Heart left ventricle (tissue), 16 donors: ENCODE results near the gene SLTM. TPM values are rescaled to one million over a fixed set of nuclear protein-coding genes. Genes with fewer than 3 reads are reported as not detected.
A peak's percentile ranks its signal among the peaks of the same experiment; 100 is the strongest.
"Not testable (repeated sequence)": the region's sequence is repeated elsewhere in the genome, so short reads cannot be mapped to it uniquely, and the experiment has no call there.

Source experiments
- ATAC-seq, 4 donors: fragments of 200-7000 bp; cut with Tn5 transposase; one replicate each; pipeline ENCODE4 v1.9.1; 2020 to 2022; ENCODE audit warnings: moderate library complexity in 4 of 4, mild to moderate bottlenecking in 3 of 4, moderate number of reproducible peaks in 1 of 4
- DNase-seq, 5 donors: peaks; one replicate each; pipeline ENCODE4 v3.0.0-alpha.2; 2020
- H3K27ac ChIP-seq, 12 donors: fragments of 200-600 bp; sonication (generic) in 4 of 12; one replicate each; pipeline versions ENCODE4 v1.5.0 to v1.8.0; 2016 to 2022; ENCODE audit warnings: mild to moderate bottlenecking in 2 of 12
- H3K27me3 ChIP-seq, 9 donors: fragments of 200-600 bp; sonication (generic) in 2 of 9; one replicate each; pipeline versions ENCODE4 v1.5.1 to v1.8.0; 2016 to 2022; ENCODE audit warnings: mild to moderate bottlenecking in 3 of 9
- H3K36me3 ChIP-seq, 9 donors: fragments of 200-600 bp; sonication (generic) in 2 of 9; one replicate each; pipeline versions ENCODE4 v1.5.0 to v1.8.0; 2018 to 2022; ENCODE audit warnings: mild to moderate bottlenecking in 2 of 9
- H3K4me1 ChIP-seq, 12 donors: fragments of 200-600 bp; sonication (generic) in 4 of 12; one replicate each; pipeline versions ENCODE4 v1.5.0 to v1.8.0; 2016 to 2022; ENCODE audit warnings: mild to moderate bottlenecking in 3 of 12
- H3K4me3 ChIP-seq, 12 donors: fragments of 200-600 bp; sonication (generic) in 4 of 12; one replicate each; pipeline versions ENCODE4 v1.5.0 to v1.8.0; 2017 to 2022; ENCODE audit warnings: mild to moderate bottlenecking in 9 of 12, moderate library complexity in 4 of 12
- H3K9me3 ChIP-seq, 12 donors: fragments of 200-600 bp; sonication (generic) in 4 of 12; one replicate each; pipeline versions ENCODE4 v1.5.0 to v1.8.0; 2016 to 2022; ENCODE audit warnings: mild to moderate bottlenecking in 1 of 12
- CTCF ChIP-seq, 12 donors: fragments of 200-600 bp; sonication (generic) in 4 of 12; IDR thresholded peaks; one replicate each; pipeline versions ENCODE4 v1.5.0 to v1.8.0; 2018 to 2022; ENCODE audit warnings: antibody characterized with exemption in 12 of 12, mild to moderate bottlenecking in 5 of 12
- POLR2A ChIP-seq, 2 donors: fragments of 450-650 bp; IDR thresholded peaks; one replicate each; pipeline ENCODE4 v1.6.1; 2017; ENCODE audit warnings: antibody characterized with exemption in 2 of 2, mild to moderate bottlenecking in 2 of 2, moderate library complexity in 2 of 2
- WGBS, 4 donors: extraction: QIAGEN DNeasy Blood & Tissue Kit in 2 of 4; methylation state at CpG; one replicate each; pipeline versions ENCODE4 v1.1.5 to v1.1.7; 2013 to 2018; 5-methylcytosine and 5-hydroxymethylcytosine counted together
- intact Hi-C, 10 donors: fragments of 100-400 bp; cut with DNase I; formaldehyde crosslinking; loops; one replicate each; pipeline versions ENCODE4 v1.11.1 to v1.14.2; 2022
- polyA plus RNA-seq, 2 donors: library from polyadenylated mRNA; stranded (reverse); fragments of 200-250 nt; gene quantifications; one replicate each; pipeline ENCODE4 v1.2.3, GENCODE V29; 2013
- total RNA-seq, 9 donors: library from RNA; depleted of rRNA in 2 of 9; stranded (reverse); fragments of >200 nt in 2 of 9; fragmentation: NEBNext Ultra II Directional in 3 of 9; extraction: Animal tissue kit (Norgen Biotek cat#: 25700) in 3 of 9; gene quantifications; one replicate each; pipeline versions ENCODE4 v1.1.0 to v1.2.4, GENCODE V29; 2016 to 2023
- donor health status: ischemic (EF 13 %, LVEDD 7.1; RV severe dilation, severe dysfunction).
- donor health status: healthy with polysubstance abuse.
- donor health status: DM: no; HTN: yes; CAD: no.
- donor health status: DM: no; HTN: no; CAD: no.
- donor health status: ischemic (EF 25% LVEDD 6.9; RV normal size, moderate dysfunction).
- donor health status: ischemic (EF 25% LVEDD 5.7; RV mildly dilated, moderate dysfunction).
- donor health status: healthy.
- donor health status: DM: yes; HTN: yes; CAD: no.
- donor health status: ischemic (EF 35%, LVEDD 5.7; RV mildly dilated, moderate dysfunction).
- donor health status: nonischemic (EF 11% LVEDD 7.7; RV severe dilation, severe dysfunction).
- donor health status: DM: yes; HTN: yes; CAD: no.
- donor health status: PGD.
- donor health status: ischemic (EF 29% LVEDD 5.4; RV normal size, mild dysfunction).
- donor health status: nonischemic (EF 23%, LVEDD 6.1; RV moderate dilation, normal function).

SLTM gene
- total and polyA plus RNA-seq, 11 donors = 41.9 to 68.2 (median 48.1) TPM

DNA sequence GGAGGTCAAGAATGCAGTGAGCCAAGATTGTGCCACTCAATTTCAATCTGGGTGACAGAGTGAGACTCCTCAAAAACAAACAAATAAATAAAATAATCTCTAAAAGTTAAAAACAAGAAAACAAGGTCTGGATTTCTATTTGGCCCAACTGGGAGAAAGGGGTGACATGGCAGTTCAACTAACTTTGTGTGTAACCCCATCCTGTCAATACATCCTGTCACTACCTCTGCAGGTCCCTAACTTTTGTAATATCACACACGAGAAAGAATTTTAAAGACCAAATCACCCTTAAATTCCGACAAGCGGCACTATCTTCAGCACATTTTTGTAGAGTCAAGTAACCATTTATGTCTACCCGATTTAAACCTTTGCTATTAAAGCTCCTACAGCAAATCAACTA is 10.2 kb downstream of the SLTM start:
- intact Hi-C loops = loop anchor here in 1 of 10 donors (10.0 kb wide), 1 partner anchor 148 kb away; the partner anchor contains the start of gene MINDY2
- Histone ChIP-seq H3K36me3 (peaks cover 0 to 52% (median 33%) of the 10 kb centered on the region in 9 donors), H3K4me1 (peaks cover 0 to 35% (median 17%) of the 10 kb centered on the region in 12 donors), H3K27ac (peak overlapping the region in 2 of 12 donors; percentile 19 to 55), H3K4me3 (no peak overlapping the region), H3K27me3 (no peaks in the 10 kb centered on the region), H3K9me3 (no peaks in the 10 kb centered on the region)
- 82 to 88% (median 84%) methylated on average over 4 of the region's 4 CpGs for WGBS, 4 donors
- no peak for TF ChIP-seq CTCF (IDR thresholded peaks at IDR 0.05)
- TF ChIP-seq POLR2A (IDR thresholded peaks at IDR 0.05) = no peak
- DNase-seq (no peak), ATAC-seq (no peak)

GRCh38 chr15:58921267-58921790 is 12.2 kb downstream of the SLTM start:
- WGBS, 4 donors = 86 to 93% (median 89%) methylated on average over 4 of the region's 4 CpGs
- Histone ChIP-seq H3K4me3 (no peak overlapping the region), H3K9me3 (no peaks in the 10 kb centered on the region), H3K36me3 (peaks cover 0 to 41% (median 17%) of the 10 kb centered on the region in 9 donors), H3K27me3 (no peaks in the 10 kb centered on the region), H3K27ac (no peak overlapping the region), H3K4me1 (peaks cover 0 to 44% (median 26%) of the 10 kb centered on the region in 12 donors)
- ATAC-seq (no peak), DNase-seq (no peak)
- intact Hi-C loops = loop anchor here in 1 of 10 donors (10.0 kb wide), 1 partner anchor 147 kb away; the partner anchor contains the start of gene MINDY2
- TF ChIP-seq CTCF (IDR thresholded peaks at IDR 0.05) (no peak), POLR2A (IDR thresholded peaks at IDR 0.05) (no peak)

DNA sequence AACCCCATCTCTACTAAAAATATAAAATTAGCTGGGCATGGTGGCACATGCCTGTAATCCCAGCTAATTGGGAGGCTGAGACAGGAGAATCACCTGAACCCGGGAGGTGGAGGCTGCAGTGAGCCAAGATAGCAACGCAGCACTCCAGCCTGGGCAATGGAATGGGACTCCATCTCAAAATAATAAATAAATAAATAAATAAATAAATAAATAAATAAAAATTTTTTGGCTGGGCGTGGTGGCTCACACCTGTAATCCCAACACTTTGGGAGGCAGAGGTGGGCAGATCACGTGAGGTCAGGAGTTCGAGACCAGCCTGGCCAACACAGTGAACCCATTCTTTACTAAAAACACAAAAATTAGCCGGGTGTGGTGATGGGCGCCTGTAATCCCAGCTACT is 13.0 kb downstream of the SLTM start:
- H3K27me3 ChIP-seq, H3K27ac ChIP-seq, ATAC-seq, H3K9me3 ChIP-seq, H3K4me3 ChIP-seq, DNase-seq: not testable (repeated sequence)
- H3K4me1 ChIP-seq = peaks cover 0 to 42% (median 25%) of the 10 kb centered on the region in 12 donors
- H3K36me3 ChIP-seq = peaks cover 0 to 41% (median 14%) of the 10 kb centered on the region in 9 donors
- intact Hi-C loops = loop anchor here in 1 of 10 donors (10.0 kb wide), 1 partner anchor 146 kb away; the partner anchor contains the start of gene MINDY2
- 86 to 99% (median 91%) methylated on average over 7 of the region's 7 CpGs for WGBS, 4 donors

DNA sequence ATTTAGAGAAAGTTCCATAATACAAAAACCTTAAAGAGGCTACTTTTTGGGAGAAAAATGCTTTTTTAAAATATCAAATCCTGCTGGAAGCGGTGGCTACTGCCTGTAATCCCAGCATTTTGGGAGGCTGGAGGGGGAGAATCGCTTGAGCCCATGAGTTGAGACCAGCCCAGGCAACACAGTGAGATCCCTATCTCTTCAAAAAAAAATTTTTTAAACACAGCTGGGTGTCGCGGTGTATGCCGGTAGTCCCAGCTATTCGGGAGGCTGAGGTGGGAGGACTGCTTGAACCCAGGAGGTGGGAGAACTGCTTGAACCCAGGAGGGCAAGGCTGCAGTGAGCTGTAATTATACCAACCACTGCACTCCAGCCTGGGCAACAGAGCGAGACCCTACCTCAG is 14.2 kb downstream of the SLTM start:
- H3K9me3 ChIP-seq = no peaks in the 10 kb centered on the region
- H3K4me3 ChIP-seq = no peak overlapping the region
- DNase-seq (no peak), ATAC-seq (no peak)
- intact Hi-C loops = no loop called here
- H3K36me3 ChIP-seq = peaks cover 0 to 45% (median 26%) of the 10 kb centered on the region in 9 donors
- H3K27me3 ChIP-seq = no peaks in the 10 kb centered on the region
- H3K27ac ChIP-seq = no peak overlapping the region
- H3K4me1 ChIP-seq = peaks cover 0 to 31% (median 19%) of the 10 kb centered on the region in 12 donors
- WGBS, 4 donors = 97 to 99% (median 98%) methylated on average over 7 of the region's 7 CpGs
- TF ChIP-seq CTCF (IDR thresholded peaks at IDR 0.05) = no peak
- no peak for TF ChIP-seq POLR2A (IDR thresholded peaks at IDR 0.05)
